GM19324 (cell line): Measurements from ENCODE around the gene IGLL1.

Source experiments
- ATAC-seq: cut with Tn5 transposase; IDR thresholded peaks from one replicate; pipeline ENCODE4 v1.9.1; 2021; ENCODE audit warnings: mild to moderate bottlenecking, moderate library complexity; ENCODE audit not compliant: unreplicated experiment, low FRiP score

Gene IGLL1

GRCh38 chr22:23531283-23531956 is 48.7 kb downstream of the IGLL1 start:
- ATAC-seq: no peak

GRCh38 chr22:23530766-23531282 is 49.3 kb downstream of the IGLL1 start:
- ATAC-seq: no peak

- ATAC-seq: no peak
Observed at GRCh38 chr22:23530106-23530505, 50.0 kb downstream of the IGLL1 start.

GRCh38 chr22:23529166-23530103 is 50.7 kb downstream of the IGLL1 start:
- no peak for ATAC-seq

- ATAC-seq: no peak
Observed at GRCh38 chr22:23527971-23528740, 51.9 kb downstream of the IGLL1 start.

- ATAC-seq: no peak
Observed at GRCh38 chr22:23526596-23527316, 53.3 kb downstream of the IGLL1 start.

- ATAC-seq: no peak
Observed at GRCh38 chr22:23525510-23525909, 54.6 kb downstream of the IGLL1 start.

GRCh38 chr22:23524226-23524625 is 55.9 kb downstream of the IGLL1 start:
- no peak for ATAC-seq

GRCh38 chr22:23523713-23524112 is 56.4 kb downstream of the IGLL1 start:
- no peak for ATAC-seq
